GM12801 (cell line): ENCODE data around the gene DYRK1A.

Experiments
- TF ChIP-seq, protein P1 (sequence below): IDR thresholded peaks from one replicate; pipeline ENCODE4 v1.5.1; 2011; ENCODE audit warnings: control low read depth; ENCODE audit not compliant: insufficient read length; ENCODE audit errors: extremely low read depth

DYRK1A gene

DNA sequence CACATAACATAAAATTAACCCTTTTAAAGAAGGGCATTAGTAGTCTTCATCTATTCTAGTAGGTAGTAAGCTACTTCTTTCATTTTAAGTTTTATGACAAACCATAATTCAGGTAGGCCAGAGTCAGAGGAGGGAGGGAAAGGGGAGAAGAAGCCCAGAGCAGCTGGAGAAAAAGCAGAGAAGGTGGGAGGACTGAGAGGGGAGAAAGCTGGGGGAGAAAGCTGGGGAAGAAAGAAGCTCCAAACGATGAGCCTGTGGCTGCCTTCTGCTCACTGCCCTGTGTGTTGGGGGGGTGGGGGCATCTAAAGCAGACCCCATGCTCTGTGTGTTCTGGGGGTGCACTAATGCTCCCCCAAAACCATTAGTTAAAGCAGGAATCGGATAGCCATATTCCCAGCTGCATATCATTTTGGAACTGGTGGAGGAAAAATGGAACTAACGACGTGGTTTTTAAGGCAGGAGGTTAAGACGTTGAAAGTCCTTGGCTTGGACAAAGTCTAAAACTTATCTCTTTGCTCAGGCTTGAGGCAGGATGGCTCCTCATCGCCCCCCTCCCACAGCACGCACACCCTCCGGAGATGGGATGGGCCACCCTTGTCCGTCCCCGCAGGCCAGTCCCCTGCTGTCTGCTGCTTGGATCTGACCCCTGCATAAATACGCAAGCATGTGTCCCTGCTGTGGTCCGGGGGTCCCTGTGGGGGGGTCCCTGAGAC, 184.2 kb downstream of the DYRK1A start:
- TF ChIP-seq, protein P1, sequence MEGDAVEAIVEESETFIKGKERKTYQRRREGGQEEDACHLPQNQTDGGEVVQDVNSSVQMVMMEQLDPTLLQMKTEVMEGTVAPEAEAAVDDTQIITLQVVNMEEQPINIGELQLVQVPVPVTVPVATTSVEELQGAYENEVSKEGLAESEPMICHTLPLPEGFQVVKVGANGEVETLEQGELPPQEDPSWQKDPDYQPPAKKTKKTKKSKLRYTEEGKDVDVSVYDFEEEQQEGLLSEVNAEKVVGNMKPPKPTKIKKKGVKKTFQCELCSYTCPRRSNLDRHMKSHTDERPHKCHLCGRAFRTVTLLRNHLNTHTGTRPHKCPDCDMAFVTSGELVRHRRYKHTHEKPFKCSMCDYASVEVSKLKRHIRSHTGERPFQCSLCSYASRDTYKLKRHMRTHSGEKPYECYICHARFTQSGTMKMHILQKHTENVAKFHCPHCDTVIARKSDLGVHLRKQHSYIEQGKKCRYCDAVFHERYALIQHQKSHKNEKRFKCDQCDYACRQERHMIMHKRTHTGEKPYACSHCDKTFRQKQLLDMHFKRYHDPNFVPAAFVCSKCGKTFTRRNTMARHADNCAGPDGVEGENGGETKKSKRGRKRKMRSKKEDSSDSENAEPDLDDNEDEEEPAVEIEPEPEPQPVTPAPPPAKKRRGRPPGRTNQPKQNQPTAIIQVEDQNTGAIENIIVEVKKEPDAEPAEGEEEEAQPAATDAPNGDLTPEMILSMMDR = no peak

DNA sequence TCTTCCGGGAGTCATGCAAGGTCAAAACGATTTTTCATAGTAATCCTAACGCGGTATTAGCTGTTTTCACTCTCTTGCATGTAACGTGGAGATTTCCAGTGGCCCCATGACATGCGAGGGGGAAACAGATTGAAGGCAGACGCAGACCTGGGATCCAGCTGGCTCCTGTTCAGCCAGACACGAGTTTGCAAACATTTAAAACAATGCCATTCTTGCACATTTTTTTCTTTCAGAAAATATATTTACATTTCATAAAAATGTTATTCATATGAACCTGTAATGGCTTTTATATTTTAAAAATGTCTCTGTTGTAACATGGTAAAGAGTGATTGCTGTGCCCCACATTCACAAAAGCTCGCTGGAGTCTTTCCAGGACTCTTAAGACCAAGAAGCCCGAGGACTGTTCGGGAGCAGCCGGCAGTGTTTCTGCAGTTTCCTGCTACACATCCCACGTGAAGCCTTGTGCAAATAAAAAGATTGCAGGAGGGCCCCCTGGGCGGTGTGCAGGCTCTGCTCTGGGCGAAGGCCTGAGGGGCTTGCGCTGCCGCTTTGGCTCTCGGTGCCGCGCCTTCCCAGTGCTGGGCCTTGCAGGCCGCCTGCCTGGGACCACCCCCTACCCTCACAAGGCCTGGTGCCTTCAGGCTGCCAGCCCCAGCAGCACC, 184.9 kb downstream of the DYRK1A start:
- TF ChIP-seq, protein P1 = no peak

DNA sequence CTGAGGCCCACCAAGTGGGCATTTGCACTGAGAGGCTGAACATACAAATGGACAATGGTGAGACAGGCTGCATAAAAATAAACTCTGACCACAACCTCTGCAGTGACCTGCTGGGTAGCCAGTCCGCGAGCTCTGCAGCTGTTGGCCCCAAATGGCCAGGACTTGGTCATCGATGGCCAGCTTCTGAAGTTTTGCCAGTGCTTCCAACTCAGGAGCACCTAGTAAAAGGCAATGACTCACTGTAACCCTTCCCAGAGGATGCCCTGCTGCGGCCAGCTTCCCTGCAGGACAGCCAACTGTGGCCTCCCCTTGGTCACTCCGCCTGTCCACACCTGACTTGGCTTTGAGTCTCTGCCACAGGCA, 185.4 kb downstream of the DYRK1A start:
- TF ChIP-seq, protein P1 = no peak

DNA sequence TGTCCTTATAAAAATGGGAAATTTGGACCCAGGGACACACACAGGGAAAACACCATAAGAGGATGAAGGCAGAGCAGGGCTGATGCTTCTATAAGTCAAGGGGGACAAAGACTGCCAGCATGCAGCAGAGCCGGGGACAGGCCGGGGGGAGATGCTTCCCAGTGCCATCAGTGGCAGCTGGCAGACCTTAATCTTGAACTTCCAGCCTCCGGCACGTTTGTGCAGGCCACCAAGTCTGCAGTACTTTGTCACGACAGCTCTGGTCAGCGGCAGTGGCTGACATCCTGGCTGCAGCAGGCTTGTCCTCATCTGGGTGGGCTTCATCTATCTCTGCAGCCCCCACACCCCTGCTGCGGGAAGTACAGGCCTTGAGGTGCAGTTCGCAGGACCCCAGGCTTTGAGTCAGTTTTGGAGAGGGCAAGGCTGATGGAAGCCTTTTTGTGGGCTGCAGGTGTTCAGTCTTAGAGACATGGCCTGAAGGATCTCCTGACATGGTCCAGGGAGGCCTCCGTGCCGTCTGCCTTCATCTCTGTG, 186.0 kb downstream of the DYRK1A start:
- TF ChIP-seq, protein P1 = no peak

DNA sequence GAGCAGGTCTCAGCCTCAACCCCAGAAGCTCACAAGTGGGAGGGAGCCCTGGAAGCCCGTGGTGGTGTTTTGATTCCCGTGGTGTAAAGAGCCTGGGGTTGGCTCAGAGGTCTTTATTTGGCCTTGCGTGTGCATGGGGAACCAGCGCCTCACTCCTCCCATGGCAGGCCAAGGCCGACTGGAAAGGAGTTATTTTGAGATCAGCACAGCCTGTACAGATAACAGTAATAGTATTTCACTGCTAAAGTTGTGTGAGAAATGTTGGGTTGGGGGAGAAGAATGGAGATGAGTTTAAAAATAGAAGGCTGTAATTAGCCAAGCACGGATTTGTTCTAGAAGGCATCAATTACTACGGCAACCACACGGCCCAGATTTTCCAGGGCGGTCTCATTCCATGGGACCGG, 186.5 kb downstream of the DYRK1A start:
- TF ChIP-seq, protein P1 = no peak

DNA sequence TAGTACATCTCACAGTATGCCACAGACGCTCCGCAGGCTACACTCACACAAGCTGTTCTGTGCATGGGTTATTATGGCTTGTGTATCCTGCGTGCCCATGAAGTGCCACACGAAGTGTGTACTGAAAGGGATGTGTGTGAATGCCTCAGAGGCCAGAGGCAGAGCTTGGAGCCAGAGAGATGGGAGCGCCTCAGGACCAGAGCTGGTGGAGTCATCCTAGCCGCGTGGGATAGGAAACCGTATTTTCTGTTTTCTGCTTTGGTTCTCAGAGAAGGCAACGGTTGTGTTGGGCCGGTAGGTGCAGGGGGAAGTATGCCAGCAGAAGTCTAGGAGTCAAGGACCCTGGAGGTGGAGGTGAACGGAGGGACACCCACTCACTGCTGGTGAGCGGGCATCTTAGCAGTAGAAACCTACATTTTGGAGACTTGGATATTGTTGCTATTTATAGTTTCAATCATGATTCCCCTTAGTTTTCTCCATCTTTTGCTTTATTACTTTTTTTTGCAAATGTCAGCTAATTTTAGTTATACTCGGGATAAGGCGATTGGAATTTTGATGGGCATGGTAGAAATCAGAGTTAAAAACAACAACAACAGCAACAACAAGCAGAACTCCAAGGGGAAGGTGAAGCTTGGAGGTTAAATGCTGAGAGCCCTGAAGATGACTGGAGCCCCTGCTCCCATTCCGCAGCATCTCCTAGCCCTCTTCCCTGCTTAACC, 188.2 kb downstream of the DYRK1A start:
- TF ChIP-seq, protein P1 = no peak

DNA sequence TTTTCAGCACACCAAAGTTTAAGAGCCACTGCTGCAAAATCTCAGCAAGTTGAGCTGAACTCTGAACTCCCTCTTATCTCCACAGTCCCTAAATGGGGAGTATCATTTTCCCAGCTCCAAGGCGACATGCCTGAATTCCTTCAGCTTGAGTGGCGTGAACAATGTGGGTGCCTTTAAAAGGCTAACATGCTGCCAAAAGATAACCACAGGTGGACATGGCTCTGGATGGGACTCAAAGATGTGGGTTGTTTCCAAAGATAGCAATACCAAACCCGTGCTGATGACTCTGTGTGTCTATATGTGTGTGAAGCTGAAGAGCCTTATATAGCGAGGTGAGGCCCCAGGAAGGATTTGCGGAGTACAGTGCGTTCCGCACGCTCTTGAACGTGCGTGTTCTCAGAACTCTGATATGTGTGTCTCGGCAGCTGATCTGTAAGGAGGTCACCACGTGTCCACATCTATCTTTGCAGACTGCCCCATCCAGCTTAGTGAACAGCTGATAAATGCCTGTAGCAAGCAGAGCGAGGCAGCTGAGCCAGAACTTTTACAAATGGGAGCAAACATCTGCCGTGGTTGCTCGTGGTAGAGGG, 189.2 kb downstream of the DYRK1A start:
- TF ChIP-seq, protein P1 = no peak
